Inferior parietal cortex (tissue), 1 donor: ENCODE measurements around the gene ACVR1C.

Experiments
- DNase-seq: peaks from one replicate; pipeline ENCODE4 v3.0.0-alpha.2; 2016; ENCODE audit errors: extremely low spot score

Gene ACVR1C

GRCh38 chr2:157497638-157498314 lies 130.9 kb downstream of the ACVR1C start:
- DNase-seq = peak; percentile 63

- DNase-seq = peak; percentile 85
Measured at GRCh38 chr2:157492189-157492773, 136.4 kb downstream of the ACVR1C start.

- no peak for DNase-seq
Measured at GRCh38 chr2:157489983-157490382, 138.7 kb downstream of the ACVR1C start.

DNA sequence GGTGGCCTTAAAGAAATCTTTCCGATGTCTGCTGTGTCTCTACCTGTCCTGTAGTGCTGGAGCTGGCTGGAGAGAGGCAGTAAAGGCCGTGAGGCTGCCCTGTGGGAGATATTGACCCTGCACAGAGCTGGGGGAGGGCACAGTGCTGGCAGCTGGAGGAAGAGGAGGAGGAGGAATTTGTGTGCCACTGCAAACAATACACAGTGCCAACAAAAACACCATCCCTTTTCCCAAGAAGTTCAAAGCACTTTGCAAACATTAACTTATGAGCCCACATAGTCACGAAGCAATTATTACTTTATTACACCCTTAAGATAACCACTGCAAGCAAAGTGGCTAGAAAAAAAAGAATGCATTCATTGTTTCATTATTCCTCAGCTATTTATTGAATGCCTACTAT lies 139.8 kb downstream of the ACVR1C start:
- no peak for DNase-seq

GRCh38 chr2:157487747-157488146 lies 140.9 kb downstream of the ACVR1C start:
- DNase-seq = no peak

DNA sequence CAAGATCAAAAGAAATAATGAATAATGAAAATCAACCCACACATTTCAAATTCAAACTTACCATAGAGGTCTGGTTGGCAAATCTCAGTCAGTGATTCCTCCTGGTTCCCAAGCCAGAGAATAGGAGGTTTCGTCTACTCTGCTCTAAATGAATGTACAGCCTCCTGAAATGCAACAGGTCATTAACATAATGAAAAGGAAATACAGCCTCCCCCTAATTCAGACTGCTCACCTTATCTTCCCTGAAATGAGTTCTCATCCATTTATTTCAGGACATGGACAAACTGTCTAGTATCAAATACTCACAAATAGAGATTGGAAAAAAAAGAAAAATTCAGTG lies 141.4 kb downstream of the ACVR1C start:
- no peak for DNase-seq

- no peak for DNase-seq
Measured at GRCh38 chr2:157486596-157487270, 141.9 kb downstream of the ACVR1C start.

DNA sequence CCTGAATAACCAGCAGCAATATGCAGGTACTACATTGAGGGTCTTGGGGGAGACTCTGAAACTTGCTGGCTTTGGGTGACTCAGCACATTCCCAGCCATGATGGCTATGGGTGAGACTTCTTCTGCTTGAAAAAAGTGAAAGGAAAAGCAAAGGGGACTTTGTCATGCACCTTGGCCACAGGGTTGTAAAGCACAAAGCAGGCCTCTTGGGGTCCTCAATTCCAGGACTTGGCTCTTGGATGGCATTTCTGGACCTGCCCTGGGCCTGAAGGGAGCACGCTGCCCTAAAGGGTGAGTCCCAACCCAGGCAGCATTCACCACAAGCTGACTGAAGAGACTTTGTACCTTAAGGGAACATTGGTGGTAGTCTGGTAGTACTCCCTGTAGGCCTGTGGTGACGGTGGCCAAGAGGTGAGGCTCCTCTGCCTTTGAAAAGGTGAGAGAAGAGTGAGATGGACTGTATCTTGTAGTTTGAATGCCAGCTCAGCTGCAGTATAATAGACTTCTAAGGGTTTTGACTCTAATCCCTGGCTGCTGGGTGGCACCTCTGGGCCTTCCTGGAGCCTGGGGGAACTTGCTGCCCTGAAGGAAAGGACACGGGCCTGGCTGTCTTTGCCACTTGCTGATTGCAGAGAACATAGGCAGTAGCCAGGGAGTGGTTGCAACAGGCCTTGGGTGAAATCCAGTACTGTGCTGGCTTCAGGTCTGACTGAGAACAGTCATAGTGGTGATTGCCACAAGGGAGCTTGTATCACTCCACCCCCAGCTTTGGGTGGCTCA lies 148.3 kb downstream of the ACVR1C start:
- DNase-seq = peak; percentile 32

GRCh38 chr2:157479081-157480027 lies 149.3 kb downstream of the ACVR1C start:
- DNase-seq = no peak

GRCh38 chr2:157477919-157478318 lies 150.7 kb downstream of the ACVR1C start:
- no peak for DNase-seq

DNA sequence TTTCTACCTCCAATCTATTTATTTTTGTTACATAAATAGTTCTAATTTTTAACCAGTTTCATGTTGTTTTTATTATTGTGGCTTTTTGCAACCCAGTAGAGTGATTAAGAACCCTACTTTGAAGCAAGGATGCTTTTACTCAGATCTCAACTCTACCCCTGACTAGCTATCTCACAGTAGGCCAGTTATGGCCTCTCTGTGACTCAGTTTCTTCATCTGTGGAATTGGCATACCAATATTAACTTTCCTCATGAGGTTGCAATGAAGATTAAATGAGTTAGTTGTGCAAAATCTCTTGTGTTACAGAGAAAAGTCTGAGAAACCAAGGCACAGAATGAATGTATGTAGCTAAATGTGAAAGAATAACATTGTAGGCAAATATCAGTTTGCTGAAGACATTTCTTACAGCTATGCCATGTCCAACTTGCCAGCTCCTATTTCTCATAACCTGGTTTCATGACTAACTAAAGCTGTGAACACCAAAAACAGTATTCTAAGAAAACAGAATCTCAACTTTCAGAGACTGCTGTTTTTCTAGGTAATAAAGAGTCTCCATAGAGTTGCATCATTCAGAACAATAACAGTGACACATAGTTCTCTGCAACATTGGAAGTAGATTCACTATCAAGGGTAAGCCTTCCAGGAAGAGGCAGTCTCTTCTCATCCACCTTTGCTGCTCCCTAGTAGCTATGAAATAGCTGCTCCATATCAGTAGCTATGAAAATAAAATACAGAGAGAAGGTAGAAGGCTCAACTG lies 151.5 kb downstream of the ACVR1C start:
- DNase-seq = peak; percentile 32
